PFSK-1 (cell line): Measurements from ENCODE around the gene HCST.

ENCODE experiments used
- FOXP2 ChIP-seq: optimal IDR thresholded peaks from 2 replicates; pipeline ENCODE3; 2011; ENCODE audit warnings: borderline replicate concordance, control low read depth, inconsistent platforms; ENCODE audit not compliant: insufficient read depth; ENCODE audit errors: extremely low read length, extremely low read depth
- POLR2AphosphoS5 ChIP-seq: IDR thresholded peaks from 2 replicates; pipeline ENCODE4 v1.6.1; 2012; ENCODE audit warnings: low read depth, mild to moderate bottlenecking, control low read depth, low read length, moderate library complexity
- SIN3A ChIP-seq: IDR thresholded peaks from 2 replicates; pipeline ENCODE4 v1.6.1; 2012; ENCODE audit warnings: mild to moderate bottlenecking, low read length, moderate library complexity, borderline replicate concordance; ENCODE audit not compliant: insufficient read depth
- TAF1 ChIP-seq: IDR thresholded peaks from 2 replicates; pipeline ENCODE4 v1.6.1; 2012; ENCODE audit warnings: low read length, control low read depth, borderline replicate concordance; ENCODE audit not compliant: insufficient read depth
- TF ChIP-seq, protein P1 (sequence below), 2 experiments: IDR thresholded peaks; 2 replicates each; pipeline versions ENCODE4 v1.6.1 to v1.8.0; 2011 to 2012; ENCODE audit warnings: low read depth in 2 of 2, low read length in 2 of 2, control low read depth in 1 of 2, inconsistent platforms in 1 of 2, mild to moderate bottlenecking in 1 of 2, moderate library complexity in 1 of 2; ENCODE audit not compliant: insufficient read depth in 1 of 2

HCST gene

DNA sequence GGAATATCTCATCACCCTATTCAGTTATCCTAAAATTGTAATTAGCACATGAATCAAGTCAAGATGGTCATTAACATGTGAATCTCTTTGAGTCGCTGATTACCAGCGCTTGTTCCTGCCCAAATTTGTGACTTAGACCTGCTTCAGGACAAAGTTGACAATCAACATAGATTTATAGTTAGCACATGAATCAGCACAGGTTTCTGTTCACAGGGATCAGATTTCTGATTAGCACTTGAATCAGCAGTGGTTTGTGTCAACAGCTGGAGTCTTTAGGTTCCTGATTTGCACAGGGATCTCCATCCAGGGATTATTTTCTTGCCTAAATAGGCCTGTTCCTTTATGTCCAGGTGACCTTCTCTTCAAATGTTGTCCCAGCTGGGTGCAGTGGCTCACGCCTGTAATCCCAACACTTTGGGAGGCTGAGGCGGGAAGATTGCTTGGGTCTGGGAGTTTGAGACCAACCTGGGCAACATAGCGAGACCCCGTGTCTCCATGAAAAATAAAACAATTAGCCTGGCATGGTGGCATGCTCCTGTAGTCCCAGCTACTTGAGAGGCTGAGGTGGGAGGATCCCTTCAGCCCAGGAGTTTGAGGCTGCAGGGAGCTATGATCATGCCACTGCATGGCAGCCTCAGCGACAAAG, 30.1 kb downstream of the HCST start:
- TF ChIP-seq SIN3A (no peak), POLR2AphosphoS5 (no peak), TAF1 (no peak), FOXP2 (no peak)
- TF ChIP-seq, protein P1, sequence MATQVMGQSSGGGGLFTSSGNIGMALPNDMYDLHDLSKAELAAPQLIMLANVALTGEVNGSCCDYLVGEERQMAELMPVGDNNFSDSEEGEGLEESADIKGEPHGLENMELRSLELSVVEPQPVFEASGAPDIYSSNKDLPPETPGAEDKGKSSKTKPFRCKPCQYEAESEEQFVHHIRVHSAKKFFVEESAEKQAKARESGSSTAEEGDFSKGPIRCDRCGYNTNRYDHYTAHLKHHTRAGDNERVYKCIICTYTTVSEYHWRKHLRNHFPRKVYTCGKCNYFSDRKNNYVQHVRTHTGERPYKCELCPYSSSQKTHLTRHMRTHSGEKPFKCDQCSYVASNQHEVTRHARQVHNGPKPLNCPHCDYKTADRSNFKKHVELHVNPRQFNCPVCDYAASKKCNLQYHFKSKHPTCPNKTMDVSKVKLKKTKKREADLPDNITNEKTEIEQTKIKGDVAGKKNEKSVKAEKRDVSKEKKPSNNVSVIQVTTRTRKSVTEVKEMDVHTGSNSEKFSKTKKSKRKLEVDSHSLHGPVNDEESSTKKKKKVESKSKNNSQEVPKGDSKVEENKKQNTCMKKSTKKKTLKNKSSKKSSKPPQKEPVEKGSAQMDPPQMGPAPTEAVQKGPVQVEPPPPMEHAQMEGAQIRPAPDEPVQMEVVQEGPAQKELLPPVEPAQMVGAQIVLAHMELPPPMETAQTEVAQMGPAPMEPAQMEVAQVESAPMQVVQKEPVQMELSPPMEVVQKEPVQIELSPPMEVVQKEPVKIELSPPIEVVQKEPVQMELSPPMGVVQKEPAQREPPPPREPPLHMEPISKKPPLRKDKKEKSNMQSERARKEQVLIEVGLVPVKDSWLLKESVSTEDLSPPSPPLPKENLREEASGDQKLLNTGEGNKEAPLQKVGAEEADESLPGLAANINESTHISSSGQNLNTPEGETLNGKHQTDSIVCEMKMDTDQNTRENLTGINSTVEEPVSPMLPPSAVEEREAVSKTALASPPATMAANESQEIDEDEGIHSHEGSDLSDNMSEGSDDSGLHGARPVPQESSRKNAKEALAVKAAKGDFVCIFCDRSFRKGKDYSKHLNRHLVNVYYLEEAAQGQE (IDR thresholded peaks at IDR 0.05; ENCODE audit: insufficient read depth in 1 of 2, low read depth in 2 of 2, low read length in 2 of 2) = no peak

DNA sequence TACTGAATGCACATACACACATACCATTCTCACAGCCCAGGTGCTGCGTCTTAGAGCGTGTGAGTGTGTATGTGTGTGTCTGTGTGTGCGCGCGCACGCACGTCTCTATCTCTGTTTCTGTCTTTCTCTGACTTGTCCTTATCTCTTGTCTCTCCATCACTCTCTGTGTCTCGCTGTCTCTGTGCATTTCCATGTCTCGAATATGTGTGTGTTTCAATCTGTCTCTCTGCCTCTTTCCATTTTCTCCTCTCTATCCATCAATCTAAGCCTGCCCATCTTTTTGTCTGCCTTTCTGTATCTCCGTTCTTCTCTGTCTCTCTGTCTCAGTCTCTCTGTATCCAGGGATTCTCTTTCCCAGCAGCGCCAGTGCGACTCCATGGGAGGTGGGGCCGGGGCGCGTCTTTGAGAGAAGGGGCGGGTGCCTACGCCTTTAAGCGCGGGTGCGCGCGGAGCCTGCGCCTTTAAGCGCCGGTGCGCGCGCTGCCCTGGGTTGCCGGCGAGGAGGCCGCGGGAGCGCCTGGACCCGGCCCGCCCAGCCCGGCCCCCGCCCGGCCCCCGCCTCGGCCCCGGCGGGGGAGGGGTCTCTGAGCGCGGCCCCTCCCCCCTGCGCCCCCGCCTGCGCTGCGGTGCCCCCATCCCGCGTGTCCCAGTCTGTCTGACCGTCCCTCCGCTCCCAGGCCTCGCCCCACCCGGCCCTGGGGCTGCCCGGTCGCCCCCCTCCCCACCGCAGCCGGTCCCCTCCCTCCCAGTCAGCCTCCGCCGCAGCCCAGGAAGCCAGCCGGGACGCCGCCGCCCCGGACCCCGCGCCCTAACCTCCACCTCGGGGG, 33.8 kb downstream of the HCST start, which contains the start of gene LRFN3:
Gene LRFN3, plus strand, starts transcription at position 464 of the 827 bp plus-strand sequence. CDS start 3,052 bp downstream, outside the sequence.
- TF ChIP-seq TAF1 (no peak), POLR2AphosphoS5 (no peak), SIN3A (no peak), FOXP2 (no peak)
- TF ChIP-seq, protein P1 (IDR thresholded peaks at IDR 0.05; ENCODE audit: insufficient read depth in 1 of 2, low read depth in 2 of 2, low read length in 2 of 2) = no peak

DNA sequence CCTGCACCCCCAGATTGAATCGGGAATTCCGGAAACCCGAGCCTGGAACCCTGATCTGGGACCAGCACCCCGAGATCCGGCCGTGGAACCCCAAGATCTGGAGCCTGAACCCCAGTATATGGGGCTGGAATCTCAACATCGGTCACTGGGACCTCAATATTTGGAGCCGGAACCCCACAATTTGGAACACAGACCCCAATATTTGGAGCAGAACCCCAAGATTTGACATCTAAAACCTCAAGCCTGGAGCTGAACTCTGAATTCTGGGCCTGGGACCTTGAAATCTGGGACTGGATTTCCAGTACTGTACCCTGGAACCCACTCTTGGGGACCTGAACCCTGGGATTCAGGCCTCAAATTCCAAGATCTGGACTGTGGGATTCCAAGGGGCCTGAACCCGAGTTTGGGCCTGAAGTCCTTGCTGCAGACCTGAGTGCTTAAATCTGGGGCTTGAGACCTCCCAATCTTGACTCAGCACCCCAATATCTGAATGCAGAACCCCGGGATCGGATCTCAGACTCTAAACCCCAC, 34.5 kb downstream of the HCST start:
- no peak for TF ChIP-seq POLR2AphosphoS5

- no peak for TF ChIP-seq POLR2AphosphoS5
- TF ChIP-seq, protein P1 (IDR thresholded peaks at IDR 0.05; ENCODE audit: insufficient read depth in 1 of 2, low read depth in 2 of 2, low read length in 2 of 2) = 0 out of 4 replicates have a peak, but pooled peaks of 1 of the 2 experiments have one; percentile 18
These were observed 35.3 kb downstream of the HCST start for GRCh38 chr19:35937345-35938281.
